GM23248 (cell line): ENCODE results near the gene AKT3. TPM values are rescaled to one million over a fixed set of nuclear protein-coding genes. Genes with fewer than 3 reads are reported as not detected.
"Not testable (repeated sequence)": the region's sequence is repeated elsewhere in the genome, so short reads cannot be mapped to it uniquely, and the experiment has no call there.

Experiments
- DNase-seq: peaks from one replicate; pipeline ENCODE4 v3.0.0-alpha.2; 2015
- H2AFZ ChIP-seq: fragments of 200-600 bp; sonication (generic); 2 replicates; pipeline ENCODE4 v1.6.1; 2016; ENCODE audit warnings: antibody characterized with exemption
- H3F3A ChIP-seq: fragments of 200-600 bp; sonication (generic); 2 replicates; pipeline ENCODE4 v1.6.1; 2016; ENCODE audit warnings: mild to moderate bottlenecking, antibody characterized with exemption, mixed run types; ENCODE audit not compliant: insufficient read depth
- H3K27ac ChIP-seq: fragments of 200-600 bp; sonication (generic); 2 replicates; pipeline ENCODE4 v1.5.1; 2016; ENCODE audit warnings: mild to moderate bottlenecking
- H3K27me3 ChIP-seq: fragments of 200-600 bp; sonication (generic); replicated peaks from 2 replicates; pipeline ENCODE4 v1.6.1; 2016; ENCODE audit warnings: mild to moderate bottlenecking; ENCODE audit not compliant: insufficient read depth
- H3K36me3 ChIP-seq: fragments of 200-600 bp; sonication (generic); 2 replicates; pipeline ENCODE4 v1.6.1; 2016; ENCODE audit warnings: low read depth, mild to moderate bottlenecking
- H3K4me1 ChIP-seq: fragments of 200-600 bp; sonication (generic); 2 replicates; pipeline ENCODE4 v1.6.1; 2016; ENCODE audit warnings: mild to moderate bottlenecking; ENCODE audit not compliant: insufficient read depth
- H3K4me2 ChIP-seq: fragments of 200-600 bp; sonication (generic); one replicate; pipeline ENCODE4 v1.6.1; 2016; ENCODE audit warnings: mild to moderate bottlenecking; ENCODE audit not compliant: unreplicated experiment
- H3K4me3 ChIP-seq: fragments of 200-600 bp; sonication (generic); 2 replicates; pipeline ENCODE4 v1.5.1; 2016; ENCODE audit warnings: mild to moderate bottlenecking
- H3K79me2 ChIP-seq: fragments of 200-600 bp; sonication (generic); 2 replicates; pipeline ENCODE4 v1.6.1; 2016; ENCODE audit warnings: mild to moderate bottlenecking; ENCODE audit not compliant: insufficient read depth
- H3K9ac ChIP-seq: fragments of 200-600 bp; sonication (generic); 2 replicates; pipeline ENCODE4 v1.6.1; 2016; ENCODE audit warnings: mild to moderate bottlenecking
- H3K9me2 ChIP-seq: fragments of 200-600 bp; sonication (generic); 2 replicates; pipeline ENCODE4 v1.6.1; 2016; ENCODE audit warnings: mixed run types, mild to moderate bottlenecking, moderate library complexity; ENCODE audit not compliant: insufficient read depth
- H3K9me3 ChIP-seq: fragments of 200-600 bp; sonication (generic); one replicate; pipeline ENCODE4 v1.6.1; 2017; ENCODE audit warnings: low read depth
- H4K20me1 ChIP-seq: fragments of 200-600 bp; sonication (generic); 2 replicates; pipeline ENCODE4 v1.6.0; 2016; ENCODE audit not compliant: insufficient read depth
- EZH2 ChIP-seq: fragments of 200-600 bp; sonication (generic); IDR thresholded peaks from 2 replicates; pipeline ENCODE4 v1.6.1; 2018; ENCODE audit warnings: antibody characterized with exemption, mild to moderate bottlenecking; ENCODE audit not compliant: insufficient read depth, poor library complexity, severe bottlenecking
- EZH2phosphoT487 ChIP-seq: fragments of 200-600 bp; sonication (generic); IDR thresholded peaks from 2 replicates; pipeline ENCODE4 v1.6.1; 2018; ENCODE audit warnings: antibody characterized with exemption, moderate library complexity, mild to moderate bottlenecking, low read depth; ENCODE audit not compliant: insufficient read depth
- WGBS, 2 experiments: methylation state at CpG; one replicate each; pipeline ENCODE4 v1.1.6; 2015 to 2017; ENCODE audit warnings: low lambda C conversion rate in 2 of 2, low coverage in 1 of 2; ENCODE audit errors: missing lambda C conversion rate in 2 of 2; 5-methylcytosine and 5-hydroxymethylcytosine counted together
- in situ Hi-C: fragments of 300-500 bp; cut with MboI; formaldehyde crosslinking; loops from 2 replicates; pipeline ENCODE4 v1.15.0; 2020
- polyA plus RNA-seq: library from polyadenylated mRNA; unstranded; fragments of >200 nt; fragmentation: Nextera tagmentation; extraction: Ambion mirVana; gene quantifications from 2 replicates; pipeline ENCODE4 v1.2.1, GENCODE V29; 2016
- total RNA-seq: library from RNA; depleted of rRNA; stranded (reverse); fragments of >200 nt; shearing (Covaris generic); gene quantifications from 2 replicates; pipeline ENCODE4 v1.2.3, GENCODE V29; 2014

Gene AKT3
- total and polyA plus RNA-seq, 2 experiments from 2014 or later, result 9.1 to 31.2 TPM

DNA sequence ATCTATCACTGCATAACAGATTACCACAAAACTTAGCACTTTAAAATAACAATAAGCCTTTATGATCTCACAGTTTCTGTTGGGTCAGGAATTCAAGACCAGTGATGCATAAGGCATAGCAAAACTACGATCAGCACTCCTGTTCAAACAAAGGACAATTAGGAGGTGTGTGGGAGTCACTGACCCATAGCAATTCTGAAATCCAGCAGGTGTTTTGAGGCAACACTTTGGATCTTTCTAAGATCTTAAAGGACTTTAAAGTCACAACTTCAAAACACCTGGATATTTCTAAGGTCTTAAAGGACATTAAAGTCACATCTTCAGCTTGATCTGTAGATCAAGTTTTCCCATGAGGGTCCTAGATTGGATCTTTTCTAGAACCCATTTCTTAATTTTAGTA is 35.3 kb downstream of the AKT3 start:
- no peaks in the 10 kb centered on the region for H3F3A ChIP-seq
- no peaks in the 10 kb centered on the region for H3K36me3 ChIP-seq
- H3K9ac ChIP-seq, result no peak overlapping the region
- in situ Hi-C loops, result no loop called here
- WGBS, 2 experiments, result 92 to 93% methylated on average over 1 of the region's 1 CpG
- H3K27ac ChIP-seq, result no peak overlapping the region
- H3K4me3 ChIP-seq, result no peak overlapping the region
- no peaks in the 10 kb centered on the region for H3K9me3 ChIP-seq
- no peak overlapping the region for H2AFZ ChIP-seq
- TF ChIP-seq EZH2phosphoT487 (no peak), EZH2 (no peak)
- no peaks in the 10 kb centered on the region for H3K4me1 ChIP-seq
- no peak overlapping the region for H3K4me2 ChIP-seq
- H3K27me3 ChIP-seq, result no peaks in the 10 kb centered on the region
- H3K9me2 ChIP-seq, result no peaks in the 10 kb centered on the region
- peaks cover 97% of the 10 kb centered on the region for H3K79me2 ChIP-seq
- no peak for DNase-seq
- H4K20me1 ChIP-seq, result 0 out of 2 replicates have a peak, but pooled peaks cover 6% of the 10 kb centered on the region

DNA sequence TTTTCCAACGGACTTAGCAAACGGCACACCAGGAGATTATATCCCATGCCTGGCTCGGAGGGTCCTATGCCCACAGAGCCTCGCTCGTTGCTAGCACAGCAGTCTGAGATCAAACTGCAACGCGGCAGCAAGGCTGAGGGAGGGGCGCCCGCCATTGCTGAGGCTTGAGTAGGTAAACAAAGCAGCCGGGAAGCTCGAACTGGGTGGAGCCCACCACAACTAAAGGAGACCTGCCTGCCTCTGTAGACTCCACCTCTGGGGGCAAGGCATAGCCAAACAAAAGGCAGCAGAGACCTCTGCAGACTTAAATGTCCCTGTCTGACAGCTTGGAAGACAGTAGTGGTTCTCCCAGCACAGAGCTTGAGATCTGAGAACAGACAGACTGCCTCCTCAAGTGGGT is 42.7 kb downstream of the AKT3 start:
- Histone ChIP-seq H3K79me2 (peaks cover 98% of the 10 kb centered on the region), H3K4me1 (peaks cover 14% of the 10 kb centered on the region)
- WGBS, 2 experiments, result 92 to 93% methylated on average over 11 of the region's 11 CpGs
- H3K4me2 ChIP-seq, H4K20me1 ChIP-seq, H3K9me2 ChIP-seq, H3F3A ChIP-seq, DNase-seq, H3K9me3 ChIP-seq, H3K27ac ChIP-seq, in situ Hi-C loops, H3K9ac ChIP-seq, H3K27me3 ChIP-seq, H3K4me3 ChIP-seq, H3K36me3 ChIP-seq, H2AFZ ChIP-seq: not testable (repeated sequence)

DNA sequence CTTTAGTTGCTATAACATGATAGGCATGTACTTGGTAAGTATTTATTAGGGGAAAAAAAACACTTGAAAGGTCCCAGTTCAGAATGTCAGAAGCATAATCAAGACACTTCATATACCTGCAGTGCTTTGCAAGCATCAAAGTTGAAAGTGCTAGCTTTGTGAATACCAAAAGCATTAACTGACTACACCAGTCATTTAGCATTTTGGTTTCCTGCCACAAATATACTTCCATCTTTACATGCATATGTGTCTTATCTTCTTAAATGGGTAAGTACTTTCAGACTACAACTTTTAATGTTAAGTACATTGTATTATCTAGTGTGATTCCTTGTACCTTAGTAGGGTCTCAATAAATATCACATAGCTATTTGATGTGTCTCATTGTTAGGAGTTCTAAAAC is 43.7 kb downstream of the AKT3 start:
- H3K27me3 ChIP-seq, result no peaks in the 10 kb centered on the region
- H3K4me1 ChIP-seq, result peaks cover 14% of the 10 kb centered on the region
- no peak overlapping the region for H3K4me2 ChIP-seq
- H3K79me2 ChIP-seq, result peaks cover 100% of the 10 kb centered on the region
- TF ChIP-seq EZH2phosphoT487 (no peak), EZH2 (no peak)
- peaks cover 7% of the 10 kb centered on the region for H4K20me1 ChIP-seq
- no peaks in the 10 kb centered on the region for H3K9me3 ChIP-seq
- no peak overlapping the region for H3K27ac ChIP-seq
- no peak overlapping the region for H2AFZ ChIP-seq
- no peaks in the 10 kb centered on the region for H3K36me3 ChIP-seq
- peaks cover 4% of the 10 kb centered on the region; the same call in 1 of the 2 replicates for H3F3A ChIP-seq
- no peak overlapping the region for H3K9ac ChIP-seq
- no peaks in the 10 kb centered on the region for H3K9me2 ChIP-seq
- DNase-seq, result no peak
- no peak overlapping the region for H3K4me3 ChIP-seq
- in situ Hi-C loops, result no loop called here

DNA sequence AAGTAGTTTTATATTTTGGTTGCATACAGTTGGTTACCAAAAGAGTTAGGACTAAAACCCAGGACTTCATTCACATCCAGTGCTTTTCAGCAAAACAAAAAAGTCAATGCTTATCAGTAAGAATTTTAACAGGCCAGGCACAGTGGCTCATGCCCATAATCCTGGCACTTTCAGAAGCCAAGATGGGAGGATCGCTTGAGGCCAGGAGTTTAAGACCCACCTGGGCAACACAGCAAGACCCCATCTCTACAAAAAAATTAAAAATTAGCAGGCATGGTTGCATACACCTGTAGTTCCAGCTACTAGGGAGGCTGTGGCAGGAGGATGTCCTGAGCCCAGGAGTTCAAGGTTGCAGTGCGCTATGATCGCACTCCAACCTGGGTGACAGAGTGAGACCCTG is 47.3 kb downstream of the AKT3 start:
- Histone ChIP-seq H3K27ac (peak overlapping the region; percentile 51; the same call in 1 of the 2 replicates), H2AFZ (no peak overlapping the region), H3K9me2 (no peaks in the 10 kb centered on the region), H3K79me2 (peaks cover 90% of the 10 kb centered on the region), H3K9ac (no peak overlapping the region), H3F3A (peaks cover 27% of the 10 kb centered on the region), H3K9me3 (no peaks in the 10 kb centered on the region), H3K4me2 (no peak overlapping the region), H3K4me1 (peaks cover 34% of the 10 kb centered on the region), H3K27me3 (no peaks in the 10 kb centered on the region), H4K20me1 (no peaks in the 10 kb centered on the region; the same call in none of the 2 replicates), H3K36me3 (no peaks in the 10 kb centered on the region), H3K4me3 (no peak overlapping the region)
- DNase-seq, result no peak
- no peak for TF ChIP-seq EZH2
- no peak for TF ChIP-seq EZH2phosphoT487
- WGBS, 2 experiments, result 99 to 100% methylated on average over 3 of the region's 3 CpGs
- in situ Hi-C loops, result no loop called here

DNA sequence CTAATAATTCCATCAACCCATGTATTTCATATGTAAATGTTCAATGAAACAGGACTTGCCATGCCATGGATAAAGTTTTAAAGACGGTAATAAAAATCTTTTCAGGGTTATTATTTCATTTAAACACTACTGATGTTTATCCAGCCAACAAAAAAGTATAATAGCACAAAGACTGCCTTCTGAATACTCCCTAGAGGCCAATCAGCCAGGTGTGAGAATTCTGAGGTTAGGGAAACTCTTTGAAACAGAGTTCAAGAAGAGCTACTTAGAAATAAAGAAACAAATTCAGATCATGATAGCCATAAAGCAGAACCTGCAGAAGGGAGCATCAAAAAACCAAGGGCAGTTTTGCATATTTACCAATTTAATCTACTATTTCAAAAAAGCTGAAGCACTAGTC is 48.7 kb downstream of the AKT3 start:
- no peak overlapping the region for H3K27ac ChIP-seq
- H3K79me2 ChIP-seq, result peaks cover 90% of the 10 kb centered on the region
- no peak overlapping the region for H3K4me3 ChIP-seq
- H3K4me1 ChIP-seq, result peaks cover 34% of the 10 kb centered on the region
- TF ChIP-seq EZH2 (no peak), EZH2phosphoT487 (no peak)
- no peak overlapping the region for H3K9ac ChIP-seq
- no peak for DNase-seq
- no peak overlapping the region for H3K4me2 ChIP-seq
- no peaks in the 10 kb centered on the region for H3K9me2 ChIP-seq
- H4K20me1 ChIP-seq, result no peaks in the 10 kb centered on the region; the same call in none of the 2 replicates
- no peaks in the 10 kb centered on the region for H3K9me3 ChIP-seq
- WGBS, 2 experiments, result 96 to 97% methylated on average over 1 of the region's 1 CpG
- H3K36me3 ChIP-seq, result no peaks in the 10 kb centered on the region
- in situ Hi-C loops, result no loop called here
- H3K27me3 ChIP-seq, result no peaks in the 10 kb centered on the region
- peaks cover 34% of the 10 kb centered on the region for H3F3A ChIP-seq
- no peak overlapping the region for H2AFZ ChIP-seq
